Measurements from ENCODE around the gene TPTE2.

GRCh38 chr13:19561585-19561984 lies 253 bp upstream of the TPTE2 start:
- TF ChIP-seq POLR2A (IDR thresholded peaks at IDR 0.05) (no peak), CTCF (IDR thresholded peaks at IDR 0.05) (no peak)

Data from prostate gland (tissue), 2 donors.